Measurements from ENCODE around the gene STX10. TPM values are rescaled to one million over a fixed set of nuclear protein-coding genes. Genes with fewer than 3 reads are reported as not detected.

STX10 gene
- polyA plus RNA-seq, 1 of the 3 experiments (the other 2 are of a cell fraction) = 163 TPM

GRCh38 chr19:13163609-13164342 is 13.6 kb upstream of the STX10 start (continued):
- TF ChIP-seq IRF3 (IDR thresholded peaks at IDR 0.05; ENCODE audit: low read depth, low read length) (no peak), TAF1 (IDR thresholded peaks at IDR 0.05; ENCODE audit: borderline replicate concordance, low read depth, low read length) (peak; percentile 52; the same call in 1 of the 2 replicates), EZH2phosphoT487 (IDR thresholded peaks at IDR 0.05; ENCODE audit: borderline replicate concordance, low read depth) (no peak), RCOR1 (IDR thresholded peaks at IDR 0.05; ENCODE audit: low read length) (peak; percentile 76; the same call in 1 of the 2 replicates), NFIC (IDR thresholded peaks at IDR 0.05; ENCODE audit: borderline replicate concordance) (peak; percentile 85), POLR2AphosphoS5 (IDR thresholded peaks at IDR 0.05; ENCODE audit: low read depth, low read length) (peak; percentile 80; the same call in 1 of the 2 replicates), EP300 (IDR thresholded peaks at IDR 0.05; ENCODE audit: borderline replicate concordance in 1 of 2, low read depth in 1 of 2, low read length in 1 of 2) (peak; percentile 66 to 85; a peak in 3 of 4 replicates), FOXJ3 (CRISPR knock-in tag; IDR thresholded peaks at IDR 0.05) (peak; percentile 10; the same call in 1 of the 2 replicates), FOXM1 (IDR thresholded peaks at IDR 0.05; ENCODE audit: low read depth) (peak; percentile 14; the same call in 1 of the 2 replicates), TEAD4 (IDR thresholded peaks at IDR 0.05; ENCODE audit: borderline replicate concordance, insufficient read depth) (peak; percentile 60; the same call in 1 of the 2 replicates)

- Histone ChIP-seq H3K4me1 (ENCODE audit: control insufficient read depth in 1 of 2, insufficient read depth in 2 of 2, low read depth in 1 of 2, low read length in 1 of 2) (peaks cover 28 to 33% of the 10 kb centered on the region in 2 experiments; a peak in 3 of 4 replicates), H3K9me2 (no peaks in the 10 kb centered on the region), H3F3A (replicated peaks; ENCODE audit: insufficient read depth) (peaks cover 51% of the 10 kb centered on the region), H3K36me3 (replicated peaks in 1 of 2; ENCODE audit: control insufficient read depth in 1 of 2, insufficient read depth in 2 of 2, low read length in 1 of 2) (no peaks in the 10 kb centered on the region), H3K27me3 (ENCODE audit: insufficient read depth) (no peaks in the 10 kb centered on the region), H4K20me1 (ENCODE audit: insufficient read depth) (no peaks in the 10 kb centered on the region), H3K9me3 (no peaks in the 10 kb centered on the region), H2AFZ (ENCODE audit: low read depth) (peak overlapping the region; percentile 48; the same call in 1 of the 2 replicates), H3K9ac (peak overlapping the region; percentile 74), H3K79me2 (ENCODE audit: insufficient read depth) (peaks cover 10% of the 10 kb centered on the region; the same call in 1 of the 2 replicates), H3K4me2 (peak overlapping the region; percentile 89), H3K27ac (ENCODE audit: low read depth in 2 of 2, low read length in 1 of 2) (peak overlapping the region; percentile 97 to 100), H3K4me3 (ENCODE audit: low read depth in 2 of 2, low read length in 1 of 2) (peak overlapping the region; percentile 25 to 58)
- peak; percentile 90 for DNase-seq
- ChIA-PET CTCF (interaction anchor here (1.1 to 2.4 kb wide), 6 partner anchors 8 to 179 kb away, joined by 3 to 11 read pairs (median 5); partner anchors contain the start of genes IER2 and STX10), POLR2A (interaction anchor here (0.6 to 5.2 kb wide), 10 partner anchors 8 to 683 kb away, joined by 3 to 73 read pairs (median 4); partner anchors contain the start of genes IER2, JUNB and STX10)
- WGBS (ENCODE audit: low lambda C conversion rate) = 7% methylated on average over 20 of the region's 58 CpGs
- TF ChIP-seq SIN3A (IDR thresholded peaks at IDR 0.05; ENCODE audit: borderline replicate concordance, low read depth, low read length) (no peak), GABPA (IDR thresholded peaks at IDR 0.05; ENCODE audit: low read depth) (no peak), FOSL2 (IDR thresholded peaks at IDR 0.05; ENCODE audit: borderline replicate concordance, low read depth) (no peak), CTCF (IDR thresholded peaks at IDR 0.05) (no peak), POLR2AphosphoS5 (IDR thresholded peaks at IDR 0.05; ENCODE audit: low read depth, low read length) (peak; percentile 39; the same call in 1 of the 2 replicates), ZBTB33 (IDR thresholded peaks at IDR 0.05; ENCODE audit: borderline replicate concordance, low read depth) (no peak), GATA2 (CRISPR knock-in tag; IDR thresholded peaks at IDR 0.05) (no peak), CHD2 (IDR thresholded peaks at IDR 0.05; ENCODE audit: low read length, partially characterized antibody) (no peak), ELF1 (IDR thresholded peaks at IDR 0.05) (no peak), TCF12 (IDR thresholded peaks at IDR 0.05) (no peak; the same call in 1 of the 2 replicates), TAF1 (IDR thresholded peaks at IDR 0.05; ENCODE audit: borderline replicate concordance, low read depth, low read length) (no peak)
Measured at GRCh38 chr19:13162724-13163608, 12.8 kb upstream of the STX10 start.
